HepG2 (cell line): ENCODE results near the gene STYXL1. TPM values are rescaled to one million over a fixed set of nuclear protein-coding genes. Genes with fewer than 3 reads are reported as not detected.

Experiments
- ADNP ChIP-seq: sonication (generic); formaldehyde crosslinking; IDR thresholded peaks from 2 replicates; pipeline ENCODE4 v1.4.0; 2020; ENCODE audit warnings: missing genetic modification reagents
- CREB1 ChIP-seq, 2 experiments: fragments of 450-650 bp in 1 of 2; IDR thresholded peaks; 2 replicates each; pipeline ENCODE4 v1.6.1; 2016 to 2017; ENCODE audit warnings: control low read depth in 1 of 2, mild to moderate bottlenecking in 1 of 2, missing compliant biosample characterization in 1 of 2, missing genetic modification characterization in 1 of 2
- GFI1 ChIP-seq: sonication (generic); formaldehyde crosslinking; IDR thresholded peaks from 2 replicates; pipeline ENCODE4 v1.5.0; 2020; ENCODE audit warnings: missing genetic modification reagents, mild to moderate bottlenecking, borderline replicate concordance
- HNF4A ChIP-seq: sonication (generic); formaldehyde crosslinking; IDR thresholded peaks from 2 replicates; pipeline ENCODE4 v1.4.0; 2020; ENCODE audit warnings: missing genetic modification reagents
- MIER3 ChIP-seq: IDR thresholded peaks from 2 replicates; pipeline ENCODE4 v1.6.1; 2016; ENCODE audit warnings: missing compliant biosample characterization, borderline replicate concordance
- NR2F2 ChIP-seq: IDR thresholded peaks from 2 replicates; pipeline ENCODE4 v1.6.1; 2012; ENCODE audit warnings: low read depth, inconsistent platforms, borderline replicate concordance
- PRPF4 ChIP-seq: fragments of 200-400 bp; formaldehyde crosslinking; IDR thresholded peaks from 2 replicates; pipeline ENCODE4 v1.6.1; 2016; ENCODE audit warnings: low read length, low read depth; ENCODE audit not compliant: poor library complexity, severe bottlenecking
- PTBP1 ChIP-seq: fragments of 200-400 bp; formaldehyde crosslinking; IDR thresholded peaks from 2 replicates; pipeline ENCODE4 v1.6.1; 2018; ENCODE audit warnings: low read length, low read depth; ENCODE audit not compliant: poor library complexity, severe bottlenecking
- SSRP1 ChIP-seq: IDR thresholded peaks from 2 replicates; pipeline ENCODE4 v1.6.1; 2016; ENCODE audit warnings: control low read depth
- TARDBP ChIP-seq: sonication (generic); formaldehyde crosslinking; IDR thresholded peaks from 2 replicates; pipeline ENCODE4 v1.8.0; 2022; ENCODE audit warnings: mild to moderate bottlenecking, missing genetic modification reagents
- ZBTB7B ChIP-seq: sonication (generic); formaldehyde crosslinking; IDR thresholded peaks from 2 replicates; pipeline ENCODE4 v1.4.0; 2020; ENCODE audit warnings: missing genetic modification reagents
- ZMYM3 ChIP-seq: sonication (generic); formaldehyde crosslinking; IDR thresholded peaks from 2 replicates; pipeline ENCODE4 v1.5.1; 2020; ENCODE audit warnings: mild to moderate bottlenecking, missing genetic modification reagents
- ZNF3 ChIP-seq: IDR thresholded peaks from 2 replicates; pipeline ENCODE4 v1.7.0; 2017; ENCODE audit warnings: inconsistent platforms
- ZNF460 ChIP-seq: sonication (generic); formaldehyde crosslinking; IDR thresholded peaks from 2 replicates; pipeline ENCODE4 v1.5.1; 2020; ENCODE audit warnings: missing genetic modification reagents, mild to moderate bottlenecking, borderline replicate concordance
- ZNF773 ChIP-seq: sonication (generic); formaldehyde crosslinking; IDR thresholded peaks from 2 replicates; pipeline ENCODE4 v1.4.0; 2020; ENCODE audit warnings: missing genetic modification reagents, borderline replicate concordance
- ZNF781 ChIP-seq: sonication (generic); formaldehyde crosslinking; IDR thresholded peaks from 2 replicates; pipeline ENCODE4 v1.5.1; 2020; ENCODE audit warnings: borderline replicate concordance, mild to moderate bottlenecking, missing genetic modification reagents; ENCODE audit errors: not compliant biosample characterization
- ZSCAN31 ChIP-seq: sonication (generic); formaldehyde crosslinking; IDR thresholded peaks from 2 replicates; pipeline ENCODE4 v1.5.0; 2020; ENCODE audit warnings: low read depth, mild to moderate bottlenecking, missing genetic modification reagents
- polyA plus RNA-seq, 8 experiments: library from polyadenylated mRNA; depleted of rRNA in 3 of 8; stranded (reverse) in 7 of 8; unstranded in 1 of 8; fragments of >200 nt; fragmentation: Illumina TruSeq in 4 of 8; extraction: Trizol in 4 of 8; gene quantifications; 2 replicates each; pipeline versions ENCODE4 v1.2.1 to v1.2.3, GENCODE V29; 2011 to 2016; ENCODE audit warnings: low read depth in 4 of 8, missing spikeins in 1 of 8, mixed read lengths in 1 of 8; ENCODE audit not compliant: insufficient read depth in 1 of 8
- total RNA-seq, 5 experiments: library from RNA; depleted of rRNA; stranded (reverse); fragments of >200 nt; fragmentation: Illumina TruSeq; extraction: Trizol; gene quantifications; 2 replicates each; pipeline ENCODE4 v1.2.3, GENCODE V29; 2016; ENCODE audit warnings: low read depth in 1 of 5
- TF ChIP-seq, protein P1 (sequence below): sonication (generic); formaldehyde crosslinking; IDR thresholded peaks from 2 replicates; pipeline ENCODE4 v1.9.0; 2021; ENCODE audit warnings: missing genetic modification reagents, borderline replicate concordance
- TF ChIP-seq, protein P2 (sequence below): sonication (generic); formaldehyde crosslinking; IDR thresholded peaks from 2 replicates; pipeline ENCODE4 v1.4.0; 2020; ENCODE audit warnings: missing genetic modification reagents
- TF ChIP-seq, protein P3 (sequence below): sonication (generic); formaldehyde crosslinking; IDR thresholded peaks from 2 replicates; pipeline ENCODE4 v1.9.0; 2021; ENCODE audit warnings: missing genetic modification reagents, mild to moderate bottlenecking, borderline replicate concordance
- TF ChIP-seq, protein P4 (sequence below): sonication (generic); formaldehyde crosslinking; IDR thresholded peaks from 2 replicates; pipeline ENCODE4 v1.8.0; 2022; ENCODE audit warnings: mild to moderate bottlenecking, missing genetic modification reagents; ENCODE audit not compliant: insufficient replicate concordance

The STYXL1 gene
- total and polyA plus RNA-seq, 2 of the 13 experiments (the other 11 are each of a cell fraction or from before 2014, with no cell fraction given) = 23.9 to 38.3 TPM

DNA sequence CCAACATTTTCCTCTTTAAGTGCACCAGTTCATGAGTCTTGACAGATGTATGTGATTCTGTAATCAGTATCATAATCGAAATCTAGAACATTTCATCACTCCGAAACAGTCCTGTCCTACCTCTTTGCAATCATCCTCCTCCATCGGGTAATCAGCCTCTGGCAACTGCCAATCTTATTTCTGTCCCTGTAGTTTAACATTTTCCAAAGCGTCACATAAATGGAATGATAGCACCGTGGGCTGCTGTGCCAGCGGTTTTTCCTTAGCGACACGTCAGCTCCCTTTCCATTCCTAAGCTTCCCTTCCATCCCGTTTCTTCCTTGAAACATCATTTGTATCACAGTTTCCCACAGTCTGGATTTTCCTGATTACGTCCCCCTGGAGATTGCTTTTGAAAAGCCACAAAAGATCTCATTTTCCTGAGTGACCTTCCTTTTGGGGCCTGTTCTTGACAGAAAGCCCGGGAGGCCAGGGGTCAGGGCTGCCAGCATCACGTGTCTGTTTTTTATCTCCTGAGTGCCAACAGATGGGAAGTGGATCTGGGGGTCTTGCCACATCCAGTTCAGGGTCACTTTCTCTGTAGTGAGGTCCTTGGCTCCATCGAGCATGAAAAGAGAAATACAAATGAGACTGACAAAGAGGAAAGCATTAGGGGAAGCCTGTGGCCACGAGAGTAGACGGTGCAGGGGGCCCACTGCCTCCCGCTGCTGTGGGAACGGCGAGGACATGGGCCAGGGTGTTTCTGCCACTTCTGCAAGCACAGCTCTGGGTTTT lies 85.0 kb downstream of the STYXL1 start (continued):
- TF ChIP-seq, protein P1, sequence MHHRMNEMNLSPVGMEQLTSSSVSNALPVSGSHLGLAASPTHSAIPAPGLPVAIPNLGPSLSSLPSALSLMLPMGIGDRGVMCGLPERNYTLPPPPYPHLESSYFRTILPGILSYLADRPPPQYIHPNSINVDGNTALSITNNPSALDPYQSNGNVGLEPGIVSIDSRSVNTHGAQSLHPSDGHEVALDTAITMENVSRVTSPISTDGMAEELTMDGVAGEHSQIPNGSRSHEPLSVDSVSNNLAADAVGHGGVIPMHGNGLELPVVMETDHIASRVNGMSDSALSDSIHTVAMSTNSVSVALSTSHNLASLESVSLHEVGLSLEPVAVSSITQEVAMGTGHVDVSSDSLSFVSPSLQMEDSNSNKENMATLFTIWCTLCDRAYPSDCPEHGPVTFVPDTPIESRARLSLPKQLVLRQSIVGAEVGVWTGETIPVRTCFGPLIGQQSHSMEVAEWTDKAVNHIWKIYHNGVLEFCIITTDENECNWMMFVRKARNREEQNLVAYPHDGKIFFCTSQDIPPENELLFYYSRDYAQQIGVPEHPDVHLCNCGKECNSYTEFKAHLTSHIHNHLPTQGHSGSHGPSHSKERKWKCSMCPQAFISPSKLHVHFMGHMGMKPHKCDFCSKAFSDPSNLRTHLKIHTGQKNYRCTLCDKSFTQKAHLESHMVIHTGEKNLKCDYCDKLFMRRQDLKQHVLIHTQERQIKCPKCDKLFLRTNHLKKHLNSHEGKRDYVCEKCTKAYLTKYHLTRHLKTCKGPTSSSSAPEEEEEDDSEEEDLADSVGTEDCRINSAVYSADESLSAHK (CRISPR knock-in tag) = no peak
- peak; percentile 97 for TF ChIP-seq ZBTB7B (CRISPR knock-in tag)
- no peak for TF ChIP-seq ZNF781 (CRISPR knock-in tag)
- no peak for TF ChIP-seq ZNF3 (CRISPR knock-in tag)
- TF ChIP-seq PTBP1 = no peak
- peak; percentile 83 for TF ChIP-seq TARDBP
- TF ChIP-seq ZNF460 = no peak; the same call in 1 of the 2 replicates
- no peak for TF ChIP-seq ADNP (CRISPR knock-in tag)
- TF ChIP-seq, protein P2, sequence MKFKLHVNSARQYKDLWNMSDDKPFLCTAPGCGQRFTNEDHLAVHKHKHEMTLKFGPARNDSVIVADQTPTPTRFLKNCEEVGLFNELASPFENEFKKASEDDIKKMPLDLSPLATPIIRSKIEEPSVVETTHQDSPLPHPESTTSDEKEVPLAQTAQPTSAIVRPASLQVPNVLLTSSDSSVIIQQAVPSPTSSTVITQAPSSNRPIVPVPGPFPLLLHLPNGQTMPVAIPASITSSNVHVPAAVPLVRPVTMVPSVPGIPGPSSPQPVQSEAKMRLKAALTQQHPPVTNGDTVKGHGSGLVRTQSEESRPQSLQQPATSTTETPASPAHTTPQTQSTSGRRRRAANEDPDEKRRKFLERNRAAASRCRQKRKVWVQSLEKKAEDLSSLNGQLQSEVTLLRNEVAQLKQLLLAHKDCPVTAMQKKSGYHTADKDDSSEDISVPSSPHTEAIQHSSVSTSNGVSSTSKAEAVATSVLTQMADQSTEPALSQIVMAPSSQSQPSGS (CRISPR knock-in tag) = 0 out of 2 replicates have a peak, but pooled peaks have one; percentile 29
- TF ChIP-seq MIER3 (CRISPR knock-in tag) = no peak; the same call in 1 of the 2 replicates
- 0 out of 2 replicates have a peak, but pooled peaks have one; percentile 5 for TF ChIP-seq SSRP1
- TF ChIP-seq ZSCAN31 (CRISPR knock-in tag) = no peak
- no peak for TF ChIP-seq ZMYM3 (CRISPR knock-in tag)
- TF ChIP-seq NR2F2 = peak; percentile 92
- TF ChIP-seq HNF4A = peak; percentile 89
- TF ChIP-seq, protein P3, sequence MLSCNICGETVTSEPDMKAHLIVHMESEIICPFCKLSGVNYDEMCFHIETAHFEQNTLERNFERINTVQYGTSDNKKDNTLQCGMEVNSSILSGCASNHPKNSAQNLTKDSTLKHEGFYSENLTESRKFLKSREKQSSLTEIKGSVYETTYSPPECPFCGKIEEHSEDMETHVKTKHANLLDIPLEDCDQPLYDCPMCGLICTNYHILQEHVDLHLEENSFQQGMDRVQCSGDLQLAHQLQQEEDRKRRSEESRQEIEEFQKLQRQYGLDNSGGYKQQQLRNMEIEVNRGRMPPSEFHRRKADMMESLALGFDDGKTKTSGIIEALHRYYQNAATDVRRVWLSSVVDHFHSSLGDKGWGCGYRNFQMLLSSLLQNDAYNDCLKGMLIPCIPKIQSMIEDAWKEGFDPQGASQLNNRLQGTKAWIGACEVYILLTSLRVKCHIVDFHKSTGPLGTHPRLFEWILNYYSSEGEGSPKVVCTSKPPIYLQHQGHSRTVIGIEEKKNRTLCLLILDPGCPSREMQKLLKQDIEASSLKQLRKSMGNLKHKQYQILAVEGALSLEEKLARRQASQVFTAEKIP (CRISPR knock-in tag) = no peak
- no peak for TF ChIP-seq ZNF773 (CRISPR knock-in tag)
- no peak for TF ChIP-seq CREB1 (IDR thresholded peaks at IDR 0.05)
- peak; percentile 22; the same call in 1 of the 2 replicates for TF ChIP-seq CREB1 (CRISPR knock-in tag; IDR thresholded peaks at IDR 0.05)
- TF ChIP-seq GFI1 (CRISPR knock-in tag) = peak; percentile 64; the same call in 1 of the 2 replicates
- TF ChIP-seq PRPF4 = no peak
- TF ChIP-seq, protein P4, sequence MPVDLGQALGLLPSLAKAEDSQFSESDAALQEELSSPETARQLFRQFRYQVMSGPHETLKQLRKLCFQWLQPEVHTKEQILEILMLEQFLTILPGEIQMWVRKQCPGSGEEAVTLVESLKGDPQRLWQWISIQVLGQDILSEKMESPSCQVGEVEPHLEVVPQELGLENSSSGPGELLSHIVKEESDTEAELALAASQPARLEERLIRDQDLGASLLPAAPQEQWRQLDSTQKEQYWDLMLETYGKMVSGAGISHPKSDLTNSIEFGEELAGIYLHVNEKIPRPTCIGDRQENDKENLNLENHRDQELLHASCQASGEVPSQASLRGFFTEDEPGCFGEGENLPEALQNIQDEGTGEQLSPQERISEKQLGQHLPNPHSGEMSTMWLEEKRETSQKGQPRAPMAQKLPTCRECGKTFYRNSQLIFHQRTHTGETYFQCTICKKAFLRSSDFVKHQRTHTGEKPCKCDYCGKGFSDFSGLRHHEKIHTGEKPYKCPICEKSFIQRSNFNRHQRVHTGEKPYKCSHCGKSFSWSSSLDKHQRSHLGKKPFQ (CRISPR knock-in tag) = no peak
